HuH-7 (cell line): ENCODE data around the gene A2ML1.
"Not testable (repeated sequence)": the region's sequence is repeated elsewhere in the genome, so short reads cannot be mapped to it uniquely, and the experiment has no call there.

Source experiments
- DNase-seq: peaks from one replicate; pipeline ENCODE4 v3.0.0; 2011; ENCODE audit warnings: low spot score

A2ML1 gene

GRCh38 chr12:8855891-8856290, 33.5 kb downstream of the A2ML1 start:
- DNase-seq, result no peak

- not testable (repeated sequence) for DNase-seq
Measured at GRCh38 chr12:8859448-8859847, 37.0 kb downstream of the A2ML1 start.

- peak; percentile 19 for DNase-seq
Measured at GRCh38 chr12:8860165-8860961, 37.9 kb downstream of the A2ML1 start.

- no peak for DNase-seq
Measured at GRCh38 chr12:8866429-8866828, 44.0 kb downstream of the A2ML1 start.

GRCh38 chr12:8867009-8867408, 44.6 kb downstream of the A2ML1 start:
- DNase-seq, result no peak

GRCh38 chr12:8867786-8868185, 45.4 kb downstream of the A2ML1 start:
- DNase-seq, result no peak

- no peak for DNase-seq
Measured at GRCh38 chr12:8870586-8870985, 48.2 kb downstream of the A2ML1 start.

GRCh38 chr12:8871068-8871467, 48.6 kb downstream of the A2ML1 start:
- DNase-seq, result no peak

- no peak for DNase-seq
Measured at GRCh38 chr12:8876887-8877286, 54.5 kb downstream of the A2ML1 start.

- no peak for DNase-seq
Measured at GRCh38 chr12:8886502-8887284, 64.3 kb downstream of the A2ML1 start.

- DNase-seq, result no peak
Measured at GRCh38 chr12:8887285-8887715, 64.9 kb downstream of the A2ML1 start.

- peak; percentile 55 for DNase-seq
Measured at GRCh38 chr12:8890313-8891085, 68.1 kb downstream of the A2ML1 start.

GRCh38 chr12:8891976-8892375, 69.6 kb downstream of the A2ML1 start:
- no peak for DNase-seq

GRCh38 chr12:8894378-8894777, 72.0 kb downstream of the A2ML1 start:
- no peak for DNase-seq

GRCh38 chr12:8894986-8895385, 72.6 kb downstream of the A2ML1 start:
- no peak for DNase-seq

- DNase-seq, result no peak
Measured at GRCh38 chr12:8897081-8897480, 74.7 kb downstream of the A2ML1 start.

GRCh38 chr12:8899830-8900229, 77.4 kb downstream of the A2ML1 start:
- no peak for DNase-seq

- DNase-seq, result not testable (repeated sequence)
Measured at GRCh38 chr12:8902703-8903102, 80.3 kb downstream of the A2ML1 start.

- DNase-seq, result no peak
Measured at GRCh38 chr12:8903646-8904045, 81.2 kb downstream of the A2ML1 start.

GRCh38 chr12:8904665-8905064, 82.2 kb downstream of the A2ML1 start:
- DNase-seq, result no peak

- no peak for DNase-seq
Measured at GRCh38 chr12:8905546-8905945, 83.1 kb downstream of the A2ML1 start.
